GM12878 (cell line): ENCODE results near the gene SSBP3.
"Not testable (repeated sequence)": the region's sequence is repeated elsewhere in the genome, so short reads cannot be mapped to it uniquely, and the experiment has no call there.

ENCODE experiments used
- BRCA1 ChIP-seq: IDR thresholded peaks from 2 replicates; pipeline ENCODE4 v1.6.1; 2011; ENCODE audit warnings: low read depth, low read length, improper control_type of control experiment
- CTCF ChIP-seq, 3 experiments: IDR thresholded peaks in 2 of 3; conservative IDR thresholded peaks in 1 of 3; 2 replicates each; pipeline ENCODE4 v1.5.1; 2011; ENCODE audit warnings: low read depth in 3 of 3, low read length in 3 of 3, mild to moderate bottlenecking in 3 of 3, control low read depth in 2 of 3, moderate library complexity in 2 of 3, inconsistent platforms in 1 of 3, mixed read lengths in 1 of 3; ENCODE audit not compliant: control insufficient read depth in 2 of 3, insufficient read depth in 1 of 3; ENCODE audit errors: extremely low read depth in 1 of 3
- EP300 ChIP-seq, 2 experiments: fragments of 150-350 bp in 1 of 2; IDR thresholded peaks; 2 replicates each; pipeline ENCODE4 v1.6.1; 2011 to 2012; ENCODE audit warnings: low read depth in 2 of 2, low read length in 2 of 2, borderline replicate concordance in 1 of 2, improper control_type of control experiment in 1 of 2, inconsistent platforms in 1 of 2; ENCODE audit not compliant: control insufficient read depth in 1 of 2

GRCh38 chr1:54345548-54345947 is 60.6 kb downstream of the SSBP3 start:
- not testable (repeated sequence) for TF ChIP-seq CTCF (IDR thresholded peaks at IDR 0.05 in 2 of 3, conservative IDR thresholded peaks at IDR 0.05 in 1 of 3; ENCODE audit: control insufficient read depth in 2 of 3, extremely low read depth in 1 of 3, insufficient read depth in 1 of 3, low read depth in 3 of 3, low read length in 3 of 3); EP300 (IDR thresholded peaks at IDR 0.05; ENCODE audit: borderline replicate concordance in 1 of 2, control insufficient read depth in 1 of 2, low read depth in 2 of 2, low read length in 2 of 2); BRCA1
